T-cell (primary cell): ENCODE measurements around the gene ZNF805. TPM values are rescaled to one million over a fixed set of nuclear protein-coding genes. Genes with fewer than 3 reads are reported as not detected.

Experiments
- ATAC-seq, 4 experiments: fragments of 200-7000 bp in 3 of 4; fragments of 150-1000 bp in 1 of 4; cut with Tn5 transposase; replicated peaks in 1 of 4; 1 replicate in 3 of 4; 2 replicates in 1 of 4; pipeline ENCODE4 v1.10.0; 2021; ENCODE audit warnings: moderate library complexity in 3 of 4, mild to moderate bottlenecking in 2 of 4, moderate number of reproducible peaks in 1 of 4
- CTCF ChIA-PET, 2 donors: fragments of 300-600 bp; sonication (Branson Sonifier 250); formaldehyde crosslinking; loops; one replicate each; lab custom pipeline; 2022; ENCODE audit warnings: antibody characterized with exemption in 2 of 2; lab: Charles Lee
- POLR2A ChIA-PET, 2 donors: fragments of 300-600 bp; sonication (Branson Sonifier 250); formaldehyde crosslinking; loops; one replicate each; lab custom pipeline; 2022; ENCODE audit warnings: antibody characterized with exemption in 2 of 2; lab: Charles Lee
- DNase-seq, 35 experiments: peaks; one replicate each; pipeline versions ENCODE4 v3.0.0 to v3.0.0-alpha.2; 2013 to 2023
- H3K27ac ChIP-seq: one replicate; pipeline ENCODE4 v1.5.1; 2013; ENCODE audit warnings: low read length
- H3K27me3 ChIP-seq, 2 experiments: replicated peaks in 1 of 2; 1 replicate in 1 of 2; 2 replicates in 1 of 2; pipeline versions ENCODE4 v1.6.1 to v1.7.0; 2013; ENCODE audit warnings: low read length in 1 of 2, mixed read lengths in 1 of 2; ENCODE audit not compliant: control insufficient read depth in 2 of 2, insufficient read depth in 2 of 2; ENCODE audit errors: extremely low read depth in 1 of 2
- H3K36me3 ChIP-seq, 2 donors: 1 replicate in 1 of 2; 2 replicates in 1 of 2; pipeline versions ENCODE4 v1.6.1 to v1.7.0; 2013; ENCODE audit warnings: low read length in 1 of 2; ENCODE audit not compliant: control insufficient read depth in 2 of 2, insufficient read depth in 1 of 2; ENCODE audit errors: extremely low read depth in 1 of 2
- H3K4me1 ChIP-seq, 2 experiments: 1 replicate in 1 of 2; 2 replicates in 1 of 2; pipeline versions ENCODE4 v1.6.1 to v1.7.0; 2013; ENCODE audit warnings: low read length in 2 of 2, mixed read lengths in 1 of 2; ENCODE audit not compliant: insufficient read depth in 2 of 2, control insufficient read depth in 1 of 2; ENCODE audit errors: extremely low read depth in 1 of 2
- H3K4me3 ChIP-seq, 2 donors: 1 replicate in 1 of 2; 2 replicates in 1 of 2; pipeline versions ENCODE4 v1.5.1 to v1.7.0; 2013; ENCODE audit warnings: mild to moderate bottlenecking in 2 of 2, low read length in 1 of 2, moderate library complexity in 1 of 2; ENCODE audit not compliant: control insufficient read depth in 1 of 2; ENCODE audit errors: extremely low read depth in 1 of 2
- H3K9me3 ChIP-seq: 2 replicates; pipeline ENCODE4 v1.7.0; 2013
- H3K27ac Mint-ChIP-seq, 2 donors: one replicate each; pipeline ENCODE4 v1.8.0; 2020 to 2021; ENCODE audit warnings: mild to moderate bottlenecking in 2 of 2, mixed read lengths in 2 of 2
- H3K27me3 Mint-ChIP-seq, 2 donors: one replicate each; pipeline ENCODE4 v1.8.0; 2021 to 2022; ENCODE audit warnings: mixed read lengths in 2 of 2
- H3K36me3 Mint-ChIP-seq: one replicate; pipeline ENCODE4 v1.8.0; 2021; ENCODE audit warnings: mixed read lengths
- H3K4me1 Mint-ChIP-seq, 3 donors: one replicate each; pipeline ENCODE4 v1.8.0; 2020 to 2022; ENCODE audit warnings: mixed read lengths in 3 of 3, mild to moderate bottlenecking in 1 of 3
- H3K4me3 Mint-ChIP-seq, 3 donors: one replicate each; pipeline ENCODE4 v1.8.0; 2020 to 2022; ENCODE audit warnings: mild to moderate bottlenecking in 3 of 3, mixed read lengths in 3 of 3, moderate library complexity in 3 of 3
- H3K9me3 Mint-ChIP-seq, 3 donors: one replicate each; pipeline ENCODE4 v1.8.0; 2020 to 2022; ENCODE audit warnings: mixed read lengths in 3 of 3
- WGBS: methylation state at CpG from one replicate; pipeline ENCODE4 v1.1.5; 2013; ENCODE audit warnings: missing lambda C conversion rate; ENCODE audit not compliant: insufficient coverage; 5-methylcytosine and 5-hydroxymethylcytosine counted together
- total RNA-seq, 35 experiments: library from RNA in 6 of 35; stranded (reverse) in 6 of 35; fragments of 120-200 nt in 1 of 35; gene quantifications; one replicate each; pipeline versions ENCODE4 v1.2.1 to v1.2.4 and lab custom pipeline; 2013 to 2026

Gene ZNF805
- total RNA-seq, 5 donors from 2014 or later (not counting 1 experiment from before 2014, with no cell fraction given), result 18.6 to 30.6 (median 19.3) TPM

- Mint-ChIP-seq H3K27me3 (no peaks in the 10 kb centered on the region), H3K4me3 (no peak overlapping the region), H3K27ac (no peak overlapping the region), H3K36me3 (peaks cover 91% of the 10 kb centered on the region), H3K9me3 (peaks cover 12 to 28% (median 21%) of the 10 kb centered on the region in 3 donors), H3K4me1 (peaks cover 11 to 42% (median 20%) of the 10 kb centered on the region in 3 donors)
- peaks cover 0 to 4% of the 10 kb centered on the region in 2 experiments for H3K4me1 ChIP-seq
- H3K4me3 ChIP-seq, result no peak overlapping the region
- DNase-seq (no peak), ATAC-seq (no peak)
- ChIA-PET POLR2A (no interaction called here), CTCF (interaction anchor here in 1 of 2 donors (0.6 kb wide), 1 partner anchor 129 kb away, joined by 4 read pairs; no protein-coding TSS in a partner anchor)
- no peak overlapping the region for H3K27ac ChIP-seq
- H3K36me3 ChIP-seq, result peaks cover 2 to 52% of the 10 kb centered on the region in 2 donors
- no peaks in the 10 kb centered on the region for H3K9me3 ChIP-seq
- H3K27me3 ChIP-seq, result no peaks in the 10 kb centered on the region
- 100% methylated on average over 1 of the region's 5 CpGs for WGBS
Observed at GRCh38 chr19:57202160-57202559, 38.3 kb upstream of the ZNF805 start.

- DNase-seq (no peak), ATAC-seq (no peak)
- no peak overlapping the region for H3K27ac Mint-ChIP-seq
- H3K4me3 Mint-ChIP-seq, result no peak overlapping the region
- Histone ChIP-seq H3K4me3 (no peak overlapping the region), H3K4me1 (no peaks in the 10 kb centered on the region), H3K27me3 (no peaks in the 10 kb centered on the region), H3K9me3 (no peaks in the 10 kb centered on the region), H3K27ac (no peak overlapping the region), H3K36me3 (peaks cover 10 to 60% of the 10 kb centered on the region in 2 donors)
- H3K9me3 Mint-ChIP-seq, result peaks cover 21 to 36% (median 35%) of the 10 kb centered on the region in 3 donors
- H3K36me3 Mint-ChIP-seq, result peaks cover 83% of the 10 kb centered on the region
- WGBS, result 95% methylated on average over 2 of the region's 4 CpGs
- no peaks in the 10 kb centered on the region for H3K4me1 Mint-ChIP-seq
- POLR2A ChIA-PET, result no interaction called here
- CTCF ChIA-PET, result no interaction called here
- no peaks in the 10 kb centered on the region for H3K27me3 Mint-ChIP-seq
Observed at GRCh38 chr19:57210381-57210780, 30.1 kb upstream of the ZNF805 start.

- H3K9me3 Mint-ChIP-seq, result peaks cover 20 to 45% (median 37%) of the 10 kb centered on the region in 3 donors
- H3K27me3 Mint-ChIP-seq, result no peaks in the 10 kb centered on the region
- CTCF ChIA-PET, result no interaction called here
- Histone ChIP-seq H3K36me3 (peaks cover 10 to 55% of the 10 kb centered on the region in 2 donors), H3K27ac (no peak overlapping the region), H3K27me3 (no peaks in the 10 kb centered on the region), H3K4me3 (no peak overlapping the region), H3K9me3 (no peaks in the 10 kb centered on the region), H3K4me1 (no peaks in the 10 kb centered on the region)
- ATAC-seq (no peak), DNase-seq (no peak)
- no peak overlapping the region for H3K27ac Mint-ChIP-seq
- POLR2A ChIA-PET, result no interaction called here
- H3K4me1 Mint-ChIP-seq, result no peaks in the 10 kb centered on the region
- 100% methylated on average over 2 of the region's 7 CpGs for WGBS
- H3K4me3 Mint-ChIP-seq, result peak overlapping the region in 1 of 3 donors; percentile 24
- peaks cover 83% of the 10 kb centered on the region for H3K36me3 Mint-ChIP-seq
Observed at GRCh38 chr19:57212109-57212508, 28.3 kb upstream of the ZNF805 start.

- Histone ChIP-seq H3K4me3 (no peak overlapping the region), H3K27ac (no peak overlapping the region), H3K27me3 (peaks cover 0 to 17% of the 10 kb centered on the region in 2 experiments), H3K9me3 (no peaks in the 10 kb centered on the region), H3K4me1 (no peaks in the 10 kb centered on the region), H3K36me3 (no peaks in the 10 kb centered on the region)
- Mint-ChIP-seq H3K36me3 (peaks cover 10% of the 10 kb centered on the region), H3K4me1 (no peaks in the 10 kb centered on the region), H3K27me3 (no peaks in the 10 kb centered on the region), H3K4me3 (no peak overlapping the region), H3K9me3 (peaks cover 12 to 21% (median 16%) of the 10 kb centered on the region in 3 donors), H3K27ac (no peak overlapping the region)
- no peak for ATAC-seq
- ChIA-PET CTCF (no interaction called here), POLR2A (no interaction called here)
- DNase-seq, result no peak
- WGBS, result 92% methylated on average over 4 of the region's 5 CpGs
Observed at GRCh38 chr19:57227502-57227901, 12.9 kb upstream of the ZNF805 start.

GRCh38 chr19:57231686-57232085, 8.7 kb upstream of the ZNF805 start:
- POLR2A ChIA-PET, result no interaction called here
- no peaks in the 10 kb centered on the region for H3K4me1 ChIP-seq
- Mint-ChIP-seq H3K36me3 (peaks cover 6% of the 10 kb centered on the region), H3K27ac (no peak overlapping the region), H3K4me3 (no peak overlapping the region), H3K27me3 (no peaks in the 10 kb centered on the region), H3K9me3 (peaks cover 3 to 5% (median 4%) of the 10 kb centered on the region in 3 donors), H3K4me1 (no peaks in the 10 kb centered on the region)
- H3K4me3 ChIP-seq, result no peak overlapping the region
- no peak for DNase-seq
- peaks cover 0 to 18% of the 10 kb centered on the region in 2 experiments for H3K27me3 ChIP-seq
- WGBS, result no CpG with 5 or more reads among the region's 9 CpGs
- ATAC-seq, result no peak
- no peaks in the 10 kb centered on the region for H3K36me3 ChIP-seq
- no peak overlapping the region for H3K27ac ChIP-seq
- no peaks in the 10 kb centered on the region for H3K9me3 ChIP-seq
- CTCF ChIA-PET, result no interaction called here

GRCh38 chr19:57233207-57233606, 7.2 kb upstream of the ZNF805 start:
- DNase-seq (no peak), ATAC-seq (no peak)
- Mint-ChIP-seq H3K9me3 (peaks cover 0 to 2% (median 0%) of the 10 kb centered on the region in 3 donors), H3K27ac (no peak overlapping the region), H3K4me3 (no peak overlapping the region), H3K36me3 (peaks cover 3% of the 10 kb centered on the region), H3K4me1 (no peaks in the 10 kb centered on the region), H3K27me3 (no peaks in the 10 kb centered on the region)
- Histone ChIP-seq H3K9me3 (no peaks in the 10 kb centered on the region), H3K36me3 (no peaks in the 10 kb centered on the region), H3K4me1 (no peaks in the 10 kb centered on the region), H3K27ac (no peak overlapping the region), H3K27me3 (peaks cover 0 to 18% of the 10 kb centered on the region in 2 experiments), H3K4me3 (no peak overlapping the region)
- no CpG with 5 or more reads among the region's 1 CpG for WGBS
- ChIA-PET CTCF (no interaction called here), POLR2A (no interaction called here)
